Lower leg skin (tissue), 3 donors: ENCODE results near the gene PLXNA2.

ENCODE experiments used
- POLR2A ChIP-seq, 2 donors: fragments of 450-650 bp; IDR thresholded peaks; one replicate each; pipeline ENCODE4 v1.6.1; 2016 to 2017; ENCODE audit warnings: antibody characterized with exemption in 2 of 2, mild to moderate bottlenecking in 1 of 2, moderate library complexity in 1 of 2
- TF ChIP-seq, protein P1 (sequence below), 3 donors: fragments of 450-650 bp; IDR thresholded peaks; one replicate each; pipeline ENCODE4 v1.5.1; 2016; ENCODE audit warnings: antibody characterized with exemption in 3 of 3, mild to moderate bottlenecking in 3 of 3, moderate library complexity in 2 of 3

- no peak for TF ChIP-seq POLR2A (IDR thresholded peaks at IDR 0.05)
- TF ChIP-seq, protein P1, sequence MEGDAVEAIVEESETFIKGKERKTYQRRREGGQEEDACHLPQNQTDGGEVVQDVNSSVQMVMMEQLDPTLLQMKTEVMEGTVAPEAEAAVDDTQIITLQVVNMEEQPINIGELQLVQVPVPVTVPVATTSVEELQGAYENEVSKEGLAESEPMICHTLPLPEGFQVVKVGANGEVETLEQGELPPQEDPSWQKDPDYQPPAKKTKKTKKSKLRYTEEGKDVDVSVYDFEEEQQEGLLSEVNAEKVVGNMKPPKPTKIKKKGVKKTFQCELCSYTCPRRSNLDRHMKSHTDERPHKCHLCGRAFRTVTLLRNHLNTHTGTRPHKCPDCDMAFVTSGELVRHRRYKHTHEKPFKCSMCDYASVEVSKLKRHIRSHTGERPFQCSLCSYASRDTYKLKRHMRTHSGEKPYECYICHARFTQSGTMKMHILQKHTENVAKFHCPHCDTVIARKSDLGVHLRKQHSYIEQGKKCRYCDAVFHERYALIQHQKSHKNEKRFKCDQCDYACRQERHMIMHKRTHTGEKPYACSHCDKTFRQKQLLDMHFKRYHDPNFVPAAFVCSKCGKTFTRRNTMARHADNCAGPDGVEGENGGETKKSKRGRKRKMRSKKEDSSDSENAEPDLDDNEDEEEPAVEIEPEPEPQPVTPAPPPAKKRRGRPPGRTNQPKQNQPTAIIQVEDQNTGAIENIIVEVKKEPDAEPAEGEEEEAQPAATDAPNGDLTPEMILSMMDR (IDR thresholded peaks at IDR 0.05), result no peak
Observed at GRCh38 chr1:208161005-208161404, 83.2 kb downstream of the PLXNA2 start.
